Uterus (tissue), 2 donors: ENCODE results near the gene EAF1.

Experiments
- CTCF ChIP-seq, 4 experiments: fragments of 200-600 bp in 2 of 4; fragments of 450-650 bp in 2 of 4; sonication (generic) in 2 of 4; IDR thresholded peaks; one replicate each; pipeline ENCODE4 v1.5.1; 2016 to 2019; ENCODE audit warnings: antibody characterized with exemption in 4 of 4, mild to moderate bottlenecking in 2 of 4, moderate library complexity in 1 of 4
- POLR2A ChIP-seq, 2 donors: fragments of 450-650 bp; IDR thresholded peaks; one replicate each; pipeline ENCODE4 v1.6.1; 2016; ENCODE audit warnings: antibody characterized with exemption in 2 of 2, mild to moderate bottlenecking in 1 of 2, moderate library complexity in 1 of 2

DNA sequence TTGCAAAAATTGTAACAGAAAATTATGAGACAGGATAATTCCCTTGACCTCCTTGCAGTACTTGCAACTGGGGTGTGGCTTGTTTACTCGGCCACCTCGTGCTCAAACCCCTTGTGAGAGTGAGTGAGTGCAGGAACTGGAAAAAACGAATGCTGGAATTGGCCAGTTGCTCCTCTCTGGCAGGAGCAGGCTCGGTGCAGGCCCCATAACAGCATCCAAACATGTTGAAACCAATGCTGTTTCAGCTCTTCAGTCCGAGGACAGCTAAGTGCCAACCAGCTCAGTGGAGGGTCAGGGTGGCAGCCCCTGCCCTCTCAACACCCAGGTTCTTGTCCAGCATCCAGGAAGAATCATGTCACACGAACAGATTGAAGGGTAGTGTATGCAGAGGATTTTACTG is 36.9 kb upstream of the EAF1 start:
- TF ChIP-seq CTCF (IDR thresholded peaks at IDR 0.05), result no peak
- no peak for TF ChIP-seq POLR2A (IDR thresholded peaks at IDR 0.05)
